LNCaP clone FGC (cell line): ENCODE data around the gene PLK4.
"Not testable (repeated sequence)": the region's sequence is repeated elsewhere in the genome, so short reads cannot be mapped to it uniquely, and the experiment has no call there.

ENCODE experiments used
- DNase-seq: peaks from one replicate; pipeline ENCODE4 v3.0.0-alpha.2; 2011; ENCODE audit warnings: low read depth
- H3K4me3 ChIP-seq: 2 replicates; pipeline ENCODE4 v1.5.1; 2011; ENCODE audit warnings: mild to moderate bottlenecking, low read depth, low read length, control low read depth
- CTCF ChIP-seq: IDR thresholded peaks from 2 replicates; pipeline ENCODE4 v1.5.1; 2012; ENCODE audit warnings: mild to moderate bottlenecking; ENCODE audit not compliant: control insufficient read depth, insufficient read depth; ENCODE audit errors: extremely low read depth

Gene PLK4

GRCh38 chr4:127930175-127930574, 49.5 kb downstream of the PLK4 start:
- no peak for DNase-seq
- no peak overlapping the region for H3K4me3 ChIP-seq
- TF ChIP-seq CTCF = no peak

GRCh38 chr4:127931836-127932235, 51.1 kb downstream of the PLK4 start:
- not testable (repeated sequence) for DNase-seq, H3K4me3 ChIP-seq

GRCh38 chr4:127936974-127937373, 56.3 kb downstream of the PLK4 start:
- no peak overlapping the region for H3K4me3 ChIP-seq
- TF ChIP-seq CTCF = no peak
- DNase-seq = no peak
